H1 (cell line): ENCODE data around the gene PPIC. TPM values are rescaled to one million over a fixed set of nuclear protein-coding genes. Genes with fewer than 3 reads are reported as not detected.

Source experiments
- CTCF ChIA-PET: fragments of 300-600 bp; sonication (Branson Sonifier 250); formaldehyde crosslinking; loops from one replicate; lab custom pipeline; 2021; ENCODE audit not compliant: partially characterized antibody; lab: Charles Lee
- POLR2A ChIA-PET: fragments of 300-600 bp; sonication (Branson Sonifier 250); formaldehyde crosslinking; loops from one replicate; lab custom pipeline; 2021; ENCODE audit warnings: inconsistent platforms; ENCODE audit not compliant: partially characterized antibody; lab: Charles Lee
- DNase-seq, 2 experiments: peaks; one replicate each; pipeline versions ENCODE4 v3.0.0 to v3.0.0-alpha.2; 2010 to 2022; ENCODE audit warnings: low spot score in 2 of 2, low read depth in 1 of 2, mixed read lengths in 1 of 2
- FAIRE-seq: peaks from 2 replicates; lab custom pipeline; 2011; peaks lifted over from hg19 to GRCh38; lab: Jason Lieb, UNC
- H2AFZ ChIP-seq: 2 replicates; pipeline ENCODE4 v1.8.1; 2012; ENCODE audit warnings: low read length, inconsistent platforms
- H2AK5ac ChIP-seq: 2 replicates; pipeline ENCODE4 v1.6.1; 2013; ENCODE audit warnings: low read depth, low read length
- H2BK120ac ChIP-seq: replicated peaks from 2 replicates; pipeline ENCODE3; 2013; ENCODE audit warnings: low read depth, low read length, inconsistent platforms
- H2BK12ac ChIP-seq: 2 replicates; pipeline ENCODE4 v1.6.1; 2013; ENCODE audit warnings: low read depth, low read length
- H2BK15ac ChIP-seq: 2 replicates; pipeline ENCODE4 v1.6.1; 2013; ENCODE audit warnings: low read length
- H2BK20ac ChIP-seq: 2 replicates; pipeline ENCODE4 v1.6.1; 2013; ENCODE audit warnings: low read length
- H2BK5ac ChIP-seq: 2 replicates; pipeline ENCODE4 v1.6.1; 2013; ENCODE audit warnings: low read depth, low read length
- H3K14ac ChIP-seq: 2 replicates; pipeline ENCODE4 v1.6.1; 2013; ENCODE audit warnings: inconsistent platforms; ENCODE audit not compliant: insufficient read length
- H3K18ac ChIP-seq: 2 replicates; pipeline ENCODE4 v1.6.1; 2013; ENCODE audit warnings: low read length; ENCODE audit errors: extremely low read depth
- H3K23ac ChIP-seq: 2 replicates; pipeline ENCODE4 v1.6.1; 2013; ENCODE audit warnings: inconsistent platforms; ENCODE audit not compliant: insufficient read length
- H3K23me2 ChIP-seq: 2 replicates; pipeline ENCODE4 v1.6.1; 2013; ENCODE audit warnings: low read depth, low read length
- H3K27ac ChIP-seq: 2 replicates; pipeline ENCODE4 v1.6.1; 2011; ENCODE audit warnings: low read depth, low read length, inconsistent platforms
- H3K27me3 ChIP-seq, 4 experiments: replicated peaks in 1 of 4; 1 replicate in 1 of 4; 2 replicates in 3 of 4; pipeline versions ENCODE4 v1.6.1 to v1.8.1; 2011 to 2013; ENCODE audit warnings: low read length in 3 of 4, mild to moderate bottlenecking in 3 of 4, inconsistent platforms in 2 of 4, mixed read lengths in 2 of 4, moderate library complexity in 1 of 4; ENCODE audit not compliant: control insufficient read depth in 3 of 4, insufficient read depth in 3 of 4; ENCODE audit errors: extremely low read depth in 1 of 4
- H3K36me3 ChIP-seq, 4 experiments: 2 replicates each; pipeline versions ENCODE4 v1.6.1 to v1.8.1; 2011 to 2013; ENCODE audit warnings: mild to moderate bottlenecking in 4 of 4, low read length in 3 of 4, moderate library complexity in 2 of 4, control low read depth in 1 of 4, inconsistent platforms in 1 of 4; ENCODE audit not compliant: insufficient read depth in 4 of 4, control insufficient read depth in 2 of 4
- H3K4ac ChIP-seq: replicated peaks from 2 replicates; pipeline ENCODE3; 2013; ENCODE audit warnings: low read length, low read depth, mixed read lengths, inconsistent platforms; ENCODE audit not compliant: insufficient read length
- H3K4me1 ChIP-seq, 4 experiments: replicated peaks in 1 of 4; 1 replicate in 1 of 4; 2 replicates in 3 of 4; pipeline versions ENCODE4 v1.6.1 to v1.8.1; 2011 to 2013; ENCODE audit warnings: low read length in 3 of 4, inconsistent platforms in 2 of 4, mixed read lengths in 1 of 4; ENCODE audit not compliant: insufficient read depth in 4 of 4, control insufficient read depth in 3 of 4
- H3K4me2 ChIP-seq, 2 experiments: 2 replicates each; pipeline versions ENCODE4 v1.6.1 to v1.8.1; 2011 to 2013; ENCODE audit warnings: low read depth in 2 of 2, low read length in 2 of 2, control low read depth in 1 of 2, inconsistent platforms in 1 of 2, mild to moderate bottlenecking in 1 of 2; ENCODE audit not compliant: insufficient read depth in 1 of 2
- H3K4me3 ChIP-seq, 4 experiments: fragments of 200-600, 300-600 bp in 1 of 4; sonication (generic), shearing (Covaris generic), sonication (Bioruptor Twin) in 1 of 4; 2 replicates each; pipeline versions ENCODE4 v1.5.1 to v1.8.1; 2011 to 2016; ENCODE audit warnings: low read length in 4 of 4, low read depth in 3 of 4, control low read depth in 2 of 4, inconsistent platforms in 2 of 4, mild to moderate bottlenecking in 2 of 4, mixed read lengths in 1 of 4, moderate library complexity in 1 of 4; ENCODE audit not compliant: insufficient read depth in 2 of 4; ENCODE audit errors: extremely low read depth in 1 of 4
- H3K56ac ChIP-seq: replicated peaks from 2 replicates; pipeline ENCODE3; 2013; ENCODE audit warnings: low read depth, mild to moderate bottlenecking, mixed read lengths, low read length, inconsistent platforms; ENCODE audit not compliant: insufficient read length
- H3K79me1 ChIP-seq: 2 replicates; pipeline ENCODE4 v1.6.1; 2013; ENCODE audit warnings: low read depth, low read length, control low read depth
- H3K79me2 ChIP-seq, 2 experiments: 2 replicates each; pipeline versions ENCODE4 v1.6.1 to v1.8.1; 2012 to 2013; ENCODE audit warnings: low read length in 2 of 2, mild to moderate bottlenecking in 2 of 2, inconsistent platforms in 1 of 2; ENCODE audit not compliant: insufficient read depth in 2 of 2, control insufficient read depth in 1 of 2
- H3K9ac ChIP-seq, 4 experiments: replicated peaks in 1 of 4; 1 replicate in 1 of 4; 2 replicates in 3 of 4; pipeline versions ENCODE4 v1.6.1 to v1.8.1; 2011 to 2013; ENCODE audit warnings: low read depth in 3 of 4, low read length in 3 of 4, control low read depth in 2 of 4, mild to moderate bottlenecking in 2 of 4, moderate library complexity in 2 of 4, inconsistent platforms in 1 of 4; ENCODE audit errors: extremely low read depth in 1 of 4
- H3K9me3 ChIP-seq, 2 experiments: 2 replicates each; pipeline versions ENCODE4 v1.6.1 to v1.8.1; 2012 to 2013; ENCODE audit warnings: mild to moderate bottlenecking in 2 of 2, moderate library complexity in 2 of 2, control low read depth in 1 of 2, inconsistent platforms in 1 of 2, low read depth in 1 of 2, low read length in 1 of 2, mixed read lengths in 1 of 2; ENCODE audit not compliant: insufficient read depth in 2 of 2
- H4K20me1 ChIP-seq, 2 experiments: replicated peaks in 1 of 2; 2 replicates each; pipeline versions ENCODE3 to v1.8.1; 2011 to 2013; ENCODE audit warnings: inconsistent platforms in 2 of 2, low read length in 2 of 2, mild to moderate bottlenecking in 1 of 2; ENCODE audit not compliant: insufficient read depth in 2 of 2, control insufficient read depth in 1 of 2
- H4K5ac ChIP-seq: 2 replicates; pipeline ENCODE4 v1.6.1; 2013; ENCODE audit warnings: low read length, low read depth, mixed read lengths, inconsistent platforms; ENCODE audit not compliant: insufficient read length
- H4K8ac ChIP-seq: 2 replicates; pipeline ENCODE4 v1.8.0; 2013; ENCODE audit warnings: mild to moderate bottlenecking, moderate library complexity, low read length, inconsistent platforms; ENCODE audit not compliant: insufficient read depth; ENCODE audit errors: extremely low read depth
- H4K91ac ChIP-seq: replicated peaks from 2 replicates; pipeline ENCODE3; 2013; ENCODE audit warnings: low read length, mixed read lengths, inconsistent platforms; ENCODE audit not compliant: insufficient read length
- ASH2L ChIP-seq: fragments of 200-600, 300-600 bp; sonication (generic); IDR thresholded peaks from one replicate; pipeline ENCODE4 v1.7.1; 2017; ENCODE audit warnings: low read length
- EGR1 ChIP-seq: IDR thresholded peaks from 2 replicates; pipeline ENCODE4 v1.6.1; 2011; ENCODE audit warnings: low read depth, low read length, borderline replicate concordance
- HDAC2 ChIP-seq, 2 experiments: fragments of 300-600 bp in 1 of 2; sonication (generic) in 1 of 2; IDR thresholded peaks; 2 replicates each; pipeline ENCODE4 v1.6.1; 2011 to 2012; ENCODE audit warnings: low read depth in 2 of 2, low read length in 2 of 2, mild to moderate bottlenecking in 2 of 2, moderate library complexity in 2 of 2, borderline replicate concordance in 1 of 2, inconsistent platforms in 1 of 2
- HDAC6 ChIP-seq: IDR thresholded peaks from one replicate; pipeline ENCODE4 v1.7.1; 2012; ENCODE audit warnings: low read depth, mild to moderate bottlenecking, inconsistent platforms, low read length, moderate library complexity
- JUND ChIP-seq: IDR thresholded peaks from 2 replicates; pipeline ENCODE4 v1.6.1; 2011; ENCODE audit warnings: mild to moderate bottlenecking, improper control_type of control experiment, low read length
- KDM1A ChIP-seq: fragments of 200-600, 300-600 bp; sonication (generic); IDR thresholded peaks from 2 replicates; pipeline ENCODE4 v1.7.1; 2016; ENCODE audit warnings: mild to moderate bottlenecking, low read length, borderline replicate concordance
- RNF2 ChIP-seq: fragments of 200-900, 300-1000 bp; sonication (generic); IDR thresholded peaks from 2 replicates; pipeline ENCODE4 v1.7.1; 2016; ENCODE audit warnings: borderline replicate concordance, low read depth, mild to moderate bottlenecking, antibody characterized with exemption, low read length; ENCODE audit not compliant: poor library complexity, severe bottlenecking; ENCODE audit errors: missing control alignments
- RXRA ChIP-seq: IDR thresholded peaks from 2 replicates; pipeline ENCODE4 v1.6.1; 2011; ENCODE audit warnings: low read depth, mild to moderate bottlenecking, low read length, moderate library complexity; ENCODE audit not compliant: insufficient read depth
- SAP30 ChIP-seq: fragments of 300-600 bp; sonication (generic); IDR thresholded peaks from 2 replicates; pipeline ENCODE4 v1.7.1; 2012; ENCODE audit warnings: low read length, moderate library complexity, mild to moderate bottlenecking, inconsistent platforms; ENCODE audit not compliant: insufficient read depth, insufficient replicate concordance
- TAF7 ChIP-seq: optimal IDR thresholded peaks from 2 replicates; pipeline ENCODE3; 2011; ENCODE audit warnings: low read depth, mild to moderate bottlenecking, inconsistent platforms, low read length, moderate library complexity, borderline replicate concordance
- WGBS, 2 experiments: shearing (Covaris generic) in 1 of 2; methylation state at CpG; one replicate each; pipeline versions ENCODE4 v1.1.6 to v1.1.7; 2013 to 2015; ENCODE audit warnings: low lambda C conversion rate in 2 of 2, mixed read lengths in 2 of 2, inconsistent platforms in 1 of 2, low coverage in 1 of 2, missing lambda C conversion rate in 1 of 2; ENCODE audit not compliant: insufficient replicate concordance in 2 of 2, insufficient coverage in 1 of 2, insufficient read length in 1 of 2; ENCODE audit errors: extremely low coverage in 1 of 2, missing lambda C conversion rate in 1 of 2; 5-methylcytosine and 5-hydroxymethylcytosine counted together
- polyA plus RNA-seq, 7 experiments: library from polyadenylated mRNA; depleted of rRNA in 3 of 7; stranded (reverse) in 5 of 7; unstranded in 2 of 7; fragments of >200 nt in 5 of 7; fragments of 200-250 nt in 2 of 7; gene quantifications; 1 replicate in 5 of 7; 2 replicates in 1 of 7; 4 replicates in 1 of 7; pipeline versions ENCODE4 v1.2.1 to v1.2.3, GENCODE V29; 2011 to 2013; ENCODE audit warnings: missing spikeins in 2 of 7, mixed read lengths in 2 of 7
- total RNA-seq: library from RNA; stranded (reverse); fragmentation: NEBNext Ultra II Directional; extraction: Animal tissue kit (Norgen Biotek cat#: 25700); gene quantifications from 2 replicates; pipeline ENCODE4 v1.2.1, GENCODE V29; 2021
- TF ChIP-seq, protein P1 (sequence below): IDR thresholded peaks from 2 replicates; pipeline ENCODE4 v1.6.1; 2012; ENCODE audit warnings: inconsistent platforms

Gene PPIC
- total and polyA plus RNA-seq, 2 of the 8 experiments (the other 6 are each of a cell fraction or from before 2014, with no cell fraction given), result 8.5 to 10.4 TPM

DNA sequence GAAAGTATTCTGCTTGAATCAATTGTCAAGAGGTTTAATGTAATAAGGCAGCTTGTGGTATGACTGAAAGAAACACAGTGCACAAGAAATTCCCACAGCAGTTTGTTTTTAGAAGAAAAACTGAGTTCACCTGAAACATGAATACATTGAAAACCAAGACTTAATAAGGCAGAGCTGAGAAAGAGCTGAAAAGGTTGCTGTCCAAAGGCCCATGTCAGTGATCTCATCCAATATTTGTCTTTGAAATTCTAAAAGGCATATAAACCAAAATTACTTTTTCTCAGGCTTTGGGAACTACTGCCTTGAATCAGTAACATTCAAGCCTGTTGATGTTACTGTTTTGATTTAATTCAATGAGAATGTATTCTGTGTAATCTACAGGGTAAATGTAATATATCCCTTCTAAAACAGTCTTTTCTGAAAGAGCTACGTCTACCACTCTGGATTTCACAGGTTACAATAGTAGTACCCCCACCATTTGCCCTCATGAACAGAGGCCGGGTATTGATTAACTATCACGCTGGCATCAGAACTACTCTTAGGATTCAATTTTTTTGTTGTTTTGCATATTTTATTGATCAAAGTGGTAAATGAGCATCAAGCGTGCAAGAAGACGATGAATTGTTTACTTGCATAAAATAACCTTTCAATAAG, 57.8 kb downstream of the PPIC start:
- Histone ChIP-seq H3K4me2 (no peak overlapping the region), H3K79me1 (no peaks in the 10 kb centered on the region)
- WGBS, 2 experiments, result 96% methylated on average over 5 of the region's 5 CpGs; no CpG with 5 or more reads in 1 of the 2 experiments

More for the DNA sequence above, 57.8 kb downstream of the PPIC start:
- H2BK5ac ChIP-seq, result no peak overlapping the region
- no peak overlapping the region for H2BK20ac ChIP-seq
- no peak overlapping the region for H2BK15ac ChIP-seq
- no peak overlapping the region for H2AK5ac ChIP-seq
- no peak overlapping the region for H3K4ac ChIP-seq
- H4K8ac ChIP-seq, result no peak overlapping the region
- H4K91ac ChIP-seq, result no peak overlapping the region
- H2BK12ac ChIP-seq, result no peak overlapping the region
- H3K9ac ChIP-seq, result no peak overlapping the region
- H4K20me1 ChIP-seq, result no peaks in the 10 kb centered on the region
- no peaks in the 10 kb centered on the region for H3K79me2 ChIP-seq
- H3K27me3 ChIP-seq, result no peaks in the 10 kb centered on the region
- H2BK120ac ChIP-seq, result no peak overlapping the region
- no peak overlapping the region for H3K4me3 ChIP-seq
- POLR2A ChIA-PET, result no interaction called here
- H3K27ac ChIP-seq, result no peak overlapping the region
- CTCF ChIA-PET, result interaction anchor here (0.9 kb wide), 1 partner anchor 9 kb away, joined by 3 read pairs; no protein-coding TSS in a partner anchor
- no peak overlapping the region for H4K5ac ChIP-seq
- H3K18ac ChIP-seq, result no peak overlapping the region
- TF ChIP-seq JUND, result no peak
- no peak for TF ChIP-seq HDAC6
- no peak for TF ChIP-seq RXRA
- TF ChIP-seq SAP30, result no peak
- TF ChIP-seq TAF7, result no peak
- TF ChIP-seq KDM1A, result no peak
- TF ChIP-seq HDAC2 (IDR thresholded peaks at IDR 0.05; ENCODE audit: borderline replicate concordance in 1 of 2, low read depth in 2 of 2, low read length in 2 of 2), result no peak
- TF ChIP-seq, protein P1, sequence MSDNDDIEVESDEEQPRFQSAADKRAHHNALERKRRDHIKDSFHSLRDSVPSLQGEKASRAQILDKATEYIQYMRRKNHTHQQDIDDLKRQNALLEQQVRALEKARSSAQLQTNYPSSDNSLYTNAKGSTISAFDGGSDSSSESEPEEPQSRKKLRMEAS, result no peak
- no peak for TF ChIP-seq ASH2L
- no peak for TF ChIP-seq EGR1
- no peak for TF ChIP-seq RNF2
- DNase-seq (no peak), FAIRE-seq (no peak)
- no peaks in the 10 kb centered on the region for H3K36me3 ChIP-seq
- H3K9me3 ChIP-seq, result no peaks in the 10 kb centered on the region
- H3K23me2 ChIP-seq, result no peaks in the 10 kb centered on the region
- peaks cover 0 to 2% (median 0%) of the 10 kb centered on the region in 4 experiments; a peak in 1 of 7 replicates for H3K4me1 ChIP-seq
- no peak overlapping the region for H3K23ac ChIP-seq
- H3K56ac ChIP-seq, result no peak overlapping the region
- H3K14ac ChIP-seq, result no peak overlapping the region
- no peak overlapping the region for H2AFZ ChIP-seq
